SK-N-SH treated with all-trans-retinoic acid at 6 μM for 48 hours (cell line): Measurements from ENCODE around the gene NRIP1.

ENCODE experiments used
- ATAC-seq: fragments of 200-7000 bp; cut with Tn5 transposase; 3 replicates; pipeline ENCODE4 v1.9.1; 2020; ENCODE audit warnings: mild to moderate bottlenecking, moderate library complexity
- ARNTL ChIP-seq: fragments of 450-650 bp; formaldehyde crosslinking; IDR thresholded peaks from 2 replicates; pipeline ENCODE4 v1.5.0; 2020; ENCODE audit warnings: low read depth, mild to moderate bottlenecking, moderate library complexity, borderline replicate concordance
- BACH2 ChIP-seq: fragments of 250-450 bp; sonication (Bioruptor Pico); IDR thresholded peaks from 2 replicates; pipeline ENCODE4 v1.9.0; 2021; ENCODE audit warnings: mild to moderate bottlenecking, borderline replicate concordance
- CREB5 ChIP-seq: fragments of 250-450 bp; sonication (Bioruptor Pico); IDR thresholded peaks from 2 replicates; pipeline ENCODE4 v1.5.1; 2020; ENCODE audit warnings: low read depth, mild to moderate bottlenecking, moderate library complexity
- CSDC2 ChIP-seq: fragments of 250-450 bp; sonication (Bioruptor Pico); IDR thresholded peaks from 2 replicates; pipeline ENCODE4 v1.5.0; 2020; ENCODE audit warnings: mild to moderate bottlenecking, moderate library complexity
- ESRRG ChIP-seq: fragments of 250-450 bp; sonication (Bioruptor Pico); IDR thresholded peaks from 2 replicates; pipeline ENCODE4 v1.6.1; 2021; ENCODE audit warnings: mild to moderate bottlenecking
- ISL1 ChIP-seq: fragments of 250-450 bp; sonication (Bioruptor Pico); IDR thresholded peaks from 2 replicates; pipeline ENCODE4 v2.1.2; 2022; ENCODE audit warnings: mild to moderate bottlenecking, moderate library complexity
- OSR1 ChIP-seq: fragments of 250-450 bp; sonication (Bioruptor Pico); IDR thresholded peaks from 2 replicates; pipeline ENCODE4 v1.8.0; 2022; ENCODE audit warnings: moderate library complexity, mild to moderate bottlenecking, inconsistent platforms
- POU6F1 ChIP-seq: fragments of 250-450 bp; sonication (Bioruptor Pico); IDR thresholded peaks from 2 replicates; pipeline ENCODE4 v1.8.0; 2021; ENCODE audit warnings: low read depth, mild to moderate bottlenecking, moderate library complexity, borderline replicate concordance
- PPARA ChIP-seq: fragments of 250-450 bp; sonication (Bioruptor Pico); IDR thresholded peaks from 2 replicates; pipeline ENCODE4 v1.5.0; 2020; ENCODE audit warnings: mild to moderate bottlenecking, borderline replicate concordance
- RARB ChIP-seq: fragments of 250-450 bp; sonication (Bioruptor Pico); IDR thresholded peaks from 2 replicates; pipeline ENCODE4 v1.8.0; 2021; ENCODE audit warnings: mild to moderate bottlenecking, moderate library complexity
- SNAI2 ChIP-seq: fragments of 250-450 bp; sonication (Bioruptor Pico); IDR thresholded peaks from 2 replicates; pipeline ENCODE4 v1.5.0; 2020; ENCODE audit warnings: mild to moderate bottlenecking, moderate library complexity
- TCF4 ChIP-seq: fragments of 250-450 bp; sonication (Bioruptor Pico); IDR thresholded peaks from 2 replicates; pipeline ENCODE4 v1.8.0; 2021; ENCODE audit warnings: mild to moderate bottlenecking, moderate library complexity, borderline replicate concordance
- TOX ChIP-seq: fragments of 250-450 bp; sonication (Bioruptor Pico); IDR thresholded peaks from 2 replicates; pipeline ENCODE4 v1.8.0; 2021; ENCODE audit warnings: mild to moderate bottlenecking, moderate library complexity, borderline replicate concordance
- TSHZ2 ChIP-seq: fragments of 250-450 bp; sonication (Bioruptor Pico); IDR thresholded peaks from 2 replicates; pipeline ENCODE4 v1.5.0; 2020; ENCODE audit warnings: mild to moderate bottlenecking, moderate library complexity
- ZC3H10 ChIP-seq: fragments of 250-450 bp; sonication (Bioruptor Pico); IDR thresholded peaks from 2 replicates; pipeline ENCODE4 v1.5.1; 2021; ENCODE audit warnings: mild to moderate bottlenecking, moderate library complexity
- ZFP3 ChIP-seq: fragments of 250-450 bp; sonication (Bioruptor Pico); IDR thresholded peaks from 2 replicates; pipeline ENCODE4 v1.5.0; 2020; ENCODE audit warnings: mild to moderate bottlenecking, moderate library complexity
- ZFP30 ChIP-seq: fragments of 450-650 bp; formaldehyde crosslinking; IDR thresholded peaks from 2 replicates; pipeline ENCODE4 v1.5.0; 2022; ENCODE audit warnings: mild to moderate bottlenecking, moderate library complexity
- ZNF565 ChIP-seq: fragments of 450-650 bp; formaldehyde crosslinking; conservative IDR thresholded peaks from 2 replicates; pipeline ENCODE4 v1.5.0; 2020; ENCODE audit warnings: low read depth, mild to moderate bottlenecking, moderate library complexity
- ZNF8 ChIP-seq: fragments of 450-650 bp; formaldehyde crosslinking; IDR thresholded peaks from 2 replicates; pipeline ENCODE4 v1.5.0; 2020; ENCODE audit warnings: mild to moderate bottlenecking, moderate library complexity
- TF ChIP-seq, protein P1 (sequence below): fragments of 250-450 bp; sonication (Bioruptor Pico); IDR thresholded peaks from 2 replicates; pipeline ENCODE4 v1.5.1; 2021; ENCODE audit warnings: mild to moderate bottlenecking, moderate library complexity
- TF ChIP-seq, protein P2 (sequence below): fragments of 250-450 bp; sonication (Bioruptor Pico); IDR thresholded peaks from 2 replicates; pipeline ENCODE4 v1.8.0; 2020; ENCODE audit warnings: mild to moderate bottlenecking, moderate library complexity, borderline replicate concordance

NRIP1 gene

GRCh38 chr21:15088488-15088887 lies 23.7 kb upstream of the NRIP1 start:
- no peak for ATAC-seq
- TF ChIP-seq, protein P1, sequence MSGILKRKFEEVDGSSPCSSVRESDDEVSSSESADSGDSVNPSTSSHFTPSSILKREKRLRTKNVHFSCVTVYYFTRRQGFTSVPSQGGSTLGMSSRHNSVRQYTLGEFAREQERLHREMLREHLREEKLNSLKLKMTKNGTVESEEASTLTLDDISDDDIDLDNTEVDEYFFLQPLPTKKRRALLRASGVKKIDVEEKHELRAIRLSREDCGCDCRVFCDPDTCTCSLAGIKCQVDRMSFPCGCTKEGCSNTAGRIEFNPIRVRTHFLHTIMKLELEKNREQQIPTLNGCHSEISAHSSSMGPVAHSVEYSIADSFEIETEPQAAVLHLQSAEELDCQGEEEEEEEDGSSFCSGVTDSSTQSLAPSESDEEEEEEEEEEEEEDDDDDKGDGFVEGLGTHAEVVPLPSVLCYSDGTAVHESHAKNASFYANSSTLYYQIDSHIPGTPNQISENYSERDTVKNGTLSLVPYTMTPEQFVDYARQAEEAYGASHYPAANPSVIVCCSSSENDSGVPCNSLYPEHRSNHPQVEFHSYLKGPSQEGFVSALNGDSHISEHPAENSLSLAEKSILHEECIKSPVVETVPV = no peak
- TF ChIP-seq ZC3H10 (CRISPR knock-in tag) (no peak), TOX (CRISPR knock-in tag) (no peak), CREB5 (CRISPR knock-in tag) (no peak), OSR1 (CRISPR knock-in tag) (no peak), ARNTL (CRISPR knock-in tag) (no peak), TCF4 (CRISPR knock-in tag) (no peak), POU6F1 (CRISPR knock-in tag) (no peak), SNAI2 (no peak), ZNF565 (CRISPR knock-in tag) (no peak), ZFP30 (CRISPR knock-in tag) (no peak), ESRRG (CRISPR knock-in tag) (no peak)

- no peak for TF ChIP-seq ZFP3
- TF ChIP-seq, protein P2, sequence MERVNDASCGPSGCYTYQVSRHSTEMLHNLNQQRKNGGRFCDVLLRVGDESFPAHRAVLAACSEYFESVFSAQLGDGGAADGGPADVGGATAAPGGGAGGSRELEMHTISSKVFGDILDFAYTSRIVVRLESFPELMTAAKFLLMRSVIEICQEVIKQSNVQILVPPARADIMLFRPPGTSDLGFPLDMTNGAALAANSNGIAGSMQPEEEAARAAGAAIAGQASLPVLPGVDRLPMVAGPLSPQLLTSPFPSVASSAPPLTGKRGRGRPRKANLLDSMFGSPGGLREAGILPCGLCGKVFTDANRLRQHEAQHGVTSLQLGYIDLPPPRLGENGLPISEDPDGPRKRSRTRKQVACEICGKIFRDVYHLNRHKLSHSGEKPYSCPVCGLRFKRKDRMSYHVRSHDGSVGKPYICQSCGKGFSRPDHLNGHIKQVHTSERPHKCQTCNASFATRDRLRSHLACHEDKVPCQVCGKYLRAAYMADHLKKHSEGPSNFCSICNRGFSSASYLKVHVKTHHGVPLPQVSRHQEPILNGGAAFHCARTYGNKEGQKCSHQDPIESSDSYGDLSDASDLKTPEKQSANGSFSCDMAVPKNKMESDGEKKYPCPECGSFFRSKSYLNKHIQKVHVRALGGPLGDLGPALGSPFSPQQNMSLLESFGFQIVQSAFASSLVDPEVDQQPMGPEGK (CRISPR knock-in tag) = no peak
- TF ChIP-seq OSR1 (CRISPR knock-in tag) = no peak
- no peak for TF ChIP-seq ZNF8 (CRISPR knock-in tag)
- no peak for TF ChIP-seq TSHZ2 (CRISPR knock-in tag)
- no peak for TF ChIP-seq CREB5 (CRISPR knock-in tag)
- no peak for TF ChIP-seq POU6F1 (CRISPR knock-in tag)
- TF ChIP-seq ZNF565 (CRISPR knock-in tag) = no peak
- no peak for TF ChIP-seq RARB
- no peak for TF ChIP-seq PPARA (CRISPR knock-in tag)
- no peak for TF ChIP-seq BACH2 (CRISPR knock-in tag)
- TF ChIP-seq ZFP30 (CRISPR knock-in tag) = no peak
- no peak for TF ChIP-seq CSDC2 (CRISPR knock-in tag)
- TF ChIP-seq ZC3H10 (CRISPR knock-in tag) = no peak
- TF ChIP-seq TCF4 (CRISPR knock-in tag) = no peak
- TF ChIP-seq ISL1 = no peak
- TF ChIP-seq ESRRG (CRISPR knock-in tag) = no peak
- no peak for ATAC-seq
Observed at GRCh38 chr21:15084668-15085067, 19.9 kb upstream of the NRIP1 start.
